NCI-H345 treated with DMSO at 0.1 percent for 48 hours (cell line): ENCODE measurements around the gene PRRC1.
A peak's percentile ranks its signal among the peaks of the same experiment; 100 is the strongest.

Source experiments
- DNase-seq: peaks from one replicate; lab custom pipeline; 2025; ENCODE audit not compliant: unreplicated experiment; lab: John Stamatoyannopoulos, UW

The PRRC1 gene

DNA sequence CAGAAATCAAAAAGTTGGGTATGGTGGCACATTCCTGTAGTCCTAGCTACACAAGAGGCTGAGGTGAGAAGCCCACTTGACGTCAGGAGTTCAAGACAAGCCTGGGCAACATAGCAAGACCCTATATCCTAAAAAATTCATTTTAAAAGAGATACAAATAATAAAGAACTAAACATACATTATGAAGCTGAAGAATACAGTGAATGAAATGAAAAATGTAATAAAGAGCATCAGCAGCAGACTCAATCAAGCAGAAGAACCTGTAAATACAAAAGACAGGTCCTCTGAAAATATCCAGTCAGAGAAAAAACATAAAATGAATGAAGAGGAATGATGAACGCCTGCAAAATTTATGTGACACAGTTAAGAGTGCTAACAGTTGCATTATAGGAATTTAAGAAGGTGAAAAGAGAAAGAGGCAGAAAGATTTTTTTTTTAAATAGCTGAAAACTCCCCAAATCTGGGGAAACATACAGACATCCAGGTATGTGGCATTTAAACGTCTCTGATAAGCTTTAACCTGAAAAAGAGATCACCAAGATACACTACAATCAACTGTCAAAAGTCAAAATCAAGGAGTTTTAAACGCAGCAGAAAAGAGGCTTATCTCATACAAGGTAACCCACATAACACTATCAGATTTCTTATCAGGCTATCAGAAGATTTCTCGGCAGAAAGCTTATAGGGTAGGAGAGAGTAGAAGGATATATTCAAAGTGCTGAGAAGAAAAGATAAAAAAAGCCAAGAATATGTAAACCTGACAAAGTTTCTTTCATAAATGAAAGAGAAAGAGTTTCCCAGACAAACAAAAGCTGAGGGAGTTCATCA is 57.6 kb downstream of the PRRC1 start:
- no peak for DNase-seq

DNA sequence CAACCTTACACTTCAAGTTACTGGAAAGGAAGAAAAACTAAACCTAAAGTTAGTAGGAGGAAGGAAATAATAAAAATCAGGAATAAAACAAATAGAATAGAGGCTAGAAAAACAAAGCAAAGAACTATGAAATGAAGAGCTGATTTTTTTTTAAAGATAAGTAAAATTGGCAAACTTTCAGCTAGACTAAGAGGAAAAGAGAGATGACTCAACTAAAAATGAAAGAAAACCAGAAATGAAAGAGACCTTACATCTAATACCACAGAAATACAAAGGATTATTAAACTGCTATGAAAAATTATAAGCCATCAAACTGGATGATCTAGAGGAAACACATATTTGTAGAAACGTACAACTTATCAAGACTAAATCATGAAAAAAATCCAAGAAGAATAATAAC is 60.0 kb downstream of the PRRC1 start:
- DNase-seq, result no peak

DNA sequence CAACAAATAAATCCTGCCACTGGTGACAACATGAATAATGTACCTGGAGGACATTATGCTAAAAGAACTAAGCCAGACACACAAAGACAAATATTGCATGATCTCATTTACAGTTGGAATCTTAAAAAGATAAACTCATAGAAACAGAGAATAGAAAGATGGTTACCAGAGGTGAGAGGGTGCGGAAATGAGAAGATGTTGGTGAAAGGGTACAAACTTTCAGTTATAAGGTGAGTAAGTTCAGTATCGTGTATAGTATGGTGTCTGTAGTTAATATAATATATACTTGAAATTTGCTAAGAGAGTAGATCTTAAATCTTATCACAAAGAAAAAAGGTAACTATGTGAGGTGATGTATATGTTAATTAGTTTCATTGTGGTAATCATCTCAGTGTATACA is 63.3 kb downstream of the PRRC1 start:
- DNase-seq, result no peak

DNA sequence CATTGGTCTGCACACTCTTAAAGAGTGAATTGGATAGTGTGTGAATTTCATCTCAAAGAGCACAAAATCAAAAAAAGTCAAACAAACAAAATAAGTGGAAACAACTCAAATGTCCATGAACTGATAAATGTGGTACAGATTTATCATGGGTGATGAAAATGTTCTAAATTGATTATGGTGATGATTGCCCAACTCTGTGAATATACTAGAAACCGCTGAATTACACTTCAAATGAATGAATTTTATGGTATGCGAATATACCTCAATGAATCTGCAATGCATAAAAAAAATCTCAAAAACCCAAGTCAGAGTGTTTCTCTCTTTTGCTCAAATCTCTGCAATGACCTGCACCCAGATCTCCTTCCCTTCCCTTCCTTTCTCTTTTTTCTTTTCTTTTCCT is 64.0 kb downstream of the PRRC1 start:
- DNase-seq, result no peak

DNA sequence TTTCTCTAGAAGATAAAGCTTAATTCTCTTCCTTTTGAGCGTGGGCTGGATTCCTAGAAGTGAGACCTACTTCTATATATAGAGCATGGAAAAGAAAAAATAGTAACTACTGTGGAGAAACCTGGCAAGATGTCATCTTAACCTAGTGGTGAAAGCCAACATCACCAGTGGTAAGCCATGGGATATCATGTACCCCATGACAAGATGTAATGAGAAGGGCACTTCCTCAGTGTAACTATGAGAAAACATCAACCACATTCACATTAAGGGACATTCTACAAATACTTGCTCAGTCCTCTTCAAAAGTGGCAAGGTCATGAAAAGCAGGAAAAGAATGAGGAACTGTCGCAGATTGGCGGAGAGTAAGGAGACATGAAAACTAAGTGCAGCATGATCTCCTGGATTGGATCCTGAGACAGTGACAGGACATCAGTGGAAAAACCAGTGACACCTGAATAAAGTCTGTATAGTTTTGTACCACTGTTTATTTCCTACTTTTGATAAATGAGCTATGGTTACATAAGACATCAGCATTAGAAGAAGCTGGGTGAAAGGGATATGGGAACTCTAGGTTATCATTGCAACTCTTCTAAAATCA is 65.4 kb downstream of the PRRC1 start:
- DNase-seq, result no peak

DNA sequence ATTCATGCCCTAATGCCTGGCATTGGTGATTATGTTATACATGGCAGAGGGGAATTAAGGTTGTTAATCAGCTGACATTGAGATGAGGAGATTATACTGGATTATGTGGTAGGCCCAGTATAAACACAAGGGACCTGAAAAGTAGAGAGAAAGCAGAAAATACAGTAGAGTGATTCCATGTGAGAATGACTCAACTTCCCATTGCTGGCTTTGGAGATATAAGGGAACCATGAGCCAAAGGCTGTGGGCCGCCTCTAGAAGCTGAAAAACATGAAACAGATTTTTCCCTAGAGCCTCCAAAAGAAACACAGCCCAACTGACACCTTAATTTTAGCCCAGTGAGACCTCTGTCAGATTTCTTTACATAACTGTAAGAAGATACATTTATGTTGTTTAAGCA is 66.4 kb downstream of the PRRC1 start:
- no peak for DNase-seq

DNA sequence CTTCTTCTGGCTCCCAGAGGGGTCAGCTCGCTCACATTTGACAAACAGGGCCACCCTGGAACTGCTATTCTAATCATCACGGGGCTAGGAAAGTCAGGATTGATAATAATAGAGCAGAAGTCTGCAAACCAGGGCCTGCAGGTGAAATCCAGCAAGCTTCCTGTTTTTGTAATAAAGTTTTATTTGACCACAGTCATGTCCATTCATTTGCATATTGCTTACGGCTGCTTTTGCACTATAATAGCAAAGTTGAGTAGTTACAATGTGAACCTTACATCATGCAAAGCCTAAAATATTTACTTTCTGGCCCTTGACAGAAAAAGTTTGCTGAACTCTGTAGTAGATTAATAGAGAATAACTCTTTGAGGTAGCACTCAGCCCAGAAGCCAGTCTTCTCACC is 68.2 kb downstream of the PRRC1 start:
- no peak for DNase-seq

DNA sequence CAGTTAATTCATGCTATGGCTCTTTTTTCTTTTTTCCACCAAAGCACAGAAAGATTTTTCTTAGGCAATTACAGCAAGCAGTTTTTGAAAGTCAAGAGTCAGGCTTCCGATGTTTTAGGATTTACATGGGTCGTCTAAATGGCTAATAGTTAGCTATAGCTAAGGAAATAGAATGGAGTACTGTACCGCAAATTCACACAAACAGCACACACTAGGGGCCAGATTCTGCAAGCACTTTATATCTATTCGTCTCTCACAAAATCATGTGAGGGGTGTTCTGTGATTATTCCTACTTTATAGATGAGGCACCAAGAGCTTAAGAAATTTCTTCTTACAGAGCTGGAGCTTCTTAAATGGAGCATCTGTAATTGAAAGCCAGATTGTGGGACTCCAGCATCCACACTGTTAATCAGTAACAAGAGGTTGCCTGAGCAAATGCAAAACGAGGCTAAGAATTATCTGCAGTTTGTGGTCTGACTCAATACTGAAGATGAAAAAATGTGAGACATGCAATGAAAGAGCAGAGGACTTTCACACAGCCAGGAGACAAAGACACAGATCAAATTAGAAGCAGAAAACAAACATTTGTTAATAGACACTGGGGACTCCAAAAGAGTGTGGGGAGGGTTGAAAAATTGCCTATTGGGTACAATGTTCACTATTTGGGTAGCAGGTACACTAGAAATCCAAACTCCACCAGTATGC is 68.8 kb downstream of the PRRC1 start:
- DNase-seq, result no peak

DNA sequence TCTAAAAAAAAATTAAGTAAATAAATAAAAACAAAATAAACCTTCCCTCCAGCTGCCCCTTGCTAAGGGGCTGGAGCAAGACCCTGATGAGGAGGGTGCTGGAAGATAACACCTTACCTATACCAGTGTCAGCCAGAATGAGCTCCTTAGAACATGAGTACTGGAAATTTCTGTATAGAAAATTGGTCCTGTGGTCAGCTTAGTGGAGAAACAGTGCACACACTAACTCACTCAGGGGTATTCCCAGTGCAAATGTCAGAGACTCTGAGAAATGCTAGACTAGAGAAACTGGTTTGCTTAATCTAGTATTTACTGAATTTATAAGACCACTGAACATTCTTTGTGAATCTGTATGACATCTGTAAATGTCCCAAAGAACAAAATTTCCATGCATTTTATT is 69.4 kb downstream of the PRRC1 start:
- no peak for DNase-seq

DNA sequence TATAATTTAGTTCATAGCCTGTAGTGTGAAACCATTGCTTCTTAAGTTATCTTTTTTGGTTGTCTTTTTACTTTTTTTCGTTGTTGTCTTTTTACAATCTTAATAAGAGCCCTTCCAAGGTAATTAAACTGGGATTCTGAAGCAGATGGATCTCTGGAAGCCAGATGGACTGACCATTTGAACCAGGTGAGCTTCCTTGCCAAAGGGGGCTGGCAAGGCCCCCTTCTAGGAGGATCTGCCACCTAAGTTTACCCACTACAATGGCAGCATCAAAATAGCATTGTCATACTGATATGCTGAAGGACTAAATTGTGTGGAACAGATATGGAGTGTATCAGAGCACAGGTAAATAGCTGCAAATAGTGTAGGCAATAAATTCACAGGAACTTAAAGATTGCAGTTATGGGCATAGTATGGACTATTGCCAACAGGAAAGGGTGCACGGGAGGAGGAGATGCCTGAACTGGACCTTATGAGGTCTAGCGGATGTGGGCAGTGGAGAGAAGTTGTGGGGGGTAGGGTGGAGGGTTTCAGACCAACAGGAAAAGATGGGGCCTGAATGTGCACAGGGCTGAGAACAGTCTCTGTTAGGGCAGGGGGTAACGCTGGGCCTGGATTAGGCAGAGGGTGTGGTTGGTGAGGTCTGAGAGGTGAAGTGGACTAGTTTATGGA is 69.9 kb downstream of the PRRC1 start:
- DNase-seq, result no peak

DNA sequence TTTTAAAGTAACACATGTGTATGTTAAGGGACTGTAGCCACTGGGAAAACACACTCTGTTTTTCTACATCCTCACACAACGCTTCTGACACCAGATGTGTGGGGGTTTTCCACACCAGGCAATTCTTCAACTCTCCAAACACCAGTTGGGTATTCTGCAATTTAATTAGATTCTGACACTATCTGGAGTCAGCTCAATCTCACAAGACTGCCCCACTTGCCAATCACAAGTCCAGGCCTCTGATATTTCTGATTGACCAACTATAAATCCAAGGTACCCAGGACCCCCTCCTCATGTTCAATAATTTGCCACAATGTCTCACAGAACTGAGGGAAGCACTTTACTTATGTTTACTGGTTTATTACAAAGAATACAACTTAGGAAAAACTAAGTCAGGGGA is 70.9 kb downstream of the PRRC1 start:
- no peak for DNase-seq

DNA sequence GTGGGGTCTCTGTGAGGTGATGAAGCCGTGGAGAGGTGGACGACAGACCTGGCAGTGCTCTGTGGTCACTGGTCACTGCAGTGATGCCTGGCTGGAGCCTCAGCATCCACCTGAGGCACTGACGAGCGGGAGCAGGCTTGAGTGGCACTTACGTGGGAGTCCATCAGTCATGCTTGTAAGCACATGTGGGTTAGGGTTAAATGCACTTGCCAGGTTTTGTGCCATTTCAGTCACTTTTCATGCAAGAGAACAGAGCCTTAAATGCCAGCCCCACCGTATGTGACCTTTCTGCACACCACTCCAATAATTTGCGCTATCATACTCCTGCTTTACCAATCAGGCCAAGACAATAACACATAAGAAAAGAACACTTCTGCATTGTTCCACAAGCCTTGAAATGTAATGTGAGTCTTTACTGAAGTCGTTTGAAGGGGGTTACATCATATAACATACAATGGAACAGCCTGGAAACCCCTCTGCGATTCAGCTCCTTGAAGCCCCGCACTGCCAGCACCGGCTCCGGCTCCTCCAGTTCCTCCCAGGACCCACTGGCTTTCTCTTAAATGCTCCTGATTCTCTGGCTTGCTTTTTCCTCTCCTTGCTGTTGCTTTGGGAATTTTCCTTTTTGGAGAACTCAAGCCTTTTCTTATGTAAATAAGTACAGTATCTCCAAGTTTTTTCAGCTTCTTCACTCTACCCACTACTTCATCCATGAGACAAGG is 72.0 kb downstream of the PRRC1 start:
- no peak for DNase-seq

DNA sequence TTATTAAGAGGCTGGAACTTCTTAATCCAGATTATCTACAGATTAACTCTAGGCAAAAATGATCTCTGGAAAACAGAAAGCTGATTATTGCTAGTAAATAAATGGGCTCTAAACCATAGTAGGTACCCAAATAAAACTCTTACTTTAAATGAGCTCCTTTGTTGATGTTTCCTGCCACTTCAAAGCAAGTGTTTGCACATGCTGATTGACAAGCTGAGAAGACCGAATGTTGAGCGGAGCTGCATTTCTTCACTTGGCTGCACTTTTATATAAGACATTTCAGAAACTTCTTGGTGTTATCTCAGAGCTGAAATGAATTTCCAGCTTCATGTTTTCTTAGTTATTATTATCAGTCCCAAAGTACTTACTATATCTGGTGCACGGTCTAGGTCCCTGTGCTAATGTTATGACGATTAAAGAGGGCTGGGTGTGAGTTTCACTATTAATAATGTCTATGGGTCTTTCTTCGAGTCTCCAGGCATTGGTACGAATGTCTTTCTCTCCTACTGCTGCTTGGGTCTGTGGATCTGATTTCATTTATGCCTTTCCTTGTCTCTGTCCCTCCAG is 72.8 kb downstream of the PRRC1 start:
- no peak for DNase-seq

DNA sequence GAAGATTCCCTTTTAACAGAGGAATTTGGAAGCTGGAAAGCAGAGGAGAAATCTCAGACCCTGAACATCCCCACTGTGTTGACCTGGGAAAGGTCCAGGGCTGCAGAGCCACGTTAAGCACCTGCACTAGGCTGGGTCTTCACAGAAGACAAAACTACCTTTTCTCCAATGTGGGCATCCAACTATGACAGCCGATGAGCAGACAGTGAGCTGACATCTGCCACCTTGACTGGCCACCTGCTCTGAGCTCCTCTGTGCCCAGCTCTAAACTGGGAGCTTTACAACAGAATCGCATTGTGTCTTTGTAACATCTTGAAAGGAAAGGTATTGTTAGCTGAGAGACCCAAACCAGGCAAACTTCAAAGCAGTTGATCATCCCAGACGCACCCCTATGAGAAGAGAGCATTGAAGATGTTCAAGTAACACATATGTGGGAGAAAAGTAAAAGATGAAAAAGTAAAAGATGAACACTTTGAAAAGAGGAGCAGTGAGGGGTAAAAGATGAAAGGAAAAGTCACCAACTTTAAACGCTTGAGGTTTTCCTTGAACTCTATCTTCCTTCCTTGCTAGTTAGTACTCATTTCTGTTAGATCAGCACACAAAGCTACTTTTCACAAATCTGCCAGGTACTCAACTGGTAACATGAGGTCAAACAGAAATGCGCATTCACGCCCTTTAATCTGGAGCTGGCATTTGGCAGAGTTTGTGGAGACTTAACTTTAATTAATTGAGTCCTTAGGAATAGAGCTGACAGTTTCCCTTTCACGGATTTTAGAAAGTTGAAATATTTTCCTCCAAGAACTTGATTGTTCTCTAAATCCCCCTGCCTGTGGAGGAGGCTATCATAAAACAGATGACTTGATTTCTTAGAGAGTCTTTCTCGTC is 78.3 kb downstream of the PRRC1 start:
- no peak for DNase-seq

DNA sequence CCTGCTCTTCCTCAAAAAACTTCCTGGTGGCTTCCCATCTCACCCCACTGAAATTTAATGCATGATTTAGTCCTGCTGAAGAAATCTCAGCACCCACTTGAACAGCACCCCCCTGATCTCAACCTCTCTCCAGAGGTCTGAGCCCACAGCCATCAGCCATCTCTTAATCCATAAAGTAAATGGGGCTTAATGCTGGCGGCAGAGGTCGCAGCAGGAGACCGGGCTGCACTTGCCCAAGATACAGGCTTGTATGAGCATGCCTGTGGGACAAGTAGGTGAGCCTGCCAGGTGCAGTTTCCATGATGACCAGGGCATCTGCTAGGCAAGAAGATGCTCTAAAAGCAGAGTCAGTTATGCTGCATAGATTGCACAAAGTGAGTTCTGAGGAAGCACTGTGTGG is 79.1 kb downstream of the PRRC1 start:
- DNase-seq, result peak; percentile 23

DNA sequence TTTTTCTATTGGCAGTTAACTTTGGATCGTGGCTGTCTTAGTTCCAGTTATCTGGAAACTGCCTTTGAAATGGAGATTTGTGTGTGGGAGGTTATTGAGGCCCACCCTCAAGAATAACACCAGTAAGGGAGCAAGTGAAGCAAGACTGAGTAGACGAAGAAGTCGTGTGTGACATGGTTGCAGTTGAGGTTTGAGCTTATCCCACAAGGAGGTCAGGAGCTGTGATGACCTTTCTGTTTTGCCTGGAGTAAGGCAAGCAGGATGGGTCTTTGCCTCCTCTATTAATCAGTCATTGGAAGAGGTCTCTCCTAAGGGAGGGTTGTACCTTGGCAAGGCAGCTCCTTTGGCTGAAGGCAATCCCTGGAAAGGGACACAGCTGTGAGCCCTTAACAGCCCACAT is 81.9 kb downstream of the PRRC1 start:
- DNase-seq, result no peak

DNA sequence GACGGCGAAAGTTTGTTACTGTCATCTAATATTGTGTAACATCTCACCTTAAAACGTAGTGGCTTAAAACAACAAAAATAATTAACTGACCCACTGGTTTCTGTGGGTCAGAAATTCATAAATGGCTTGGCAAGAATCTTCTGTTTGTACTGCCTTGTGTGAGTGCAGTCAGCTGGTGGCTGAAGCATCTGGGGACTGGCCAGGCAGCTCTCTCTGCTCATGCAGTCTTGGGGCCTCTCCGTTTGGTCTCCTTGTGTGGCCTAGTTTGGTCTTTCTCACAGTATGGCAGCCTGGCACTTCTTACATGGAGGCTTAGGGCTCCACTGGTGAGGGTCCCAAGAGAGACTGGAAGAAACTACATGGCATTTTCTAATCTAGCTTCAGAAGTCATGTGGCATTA is 82.4 kb downstream of the PRRC1 start:
- no peak for DNase-seq

DNA sequence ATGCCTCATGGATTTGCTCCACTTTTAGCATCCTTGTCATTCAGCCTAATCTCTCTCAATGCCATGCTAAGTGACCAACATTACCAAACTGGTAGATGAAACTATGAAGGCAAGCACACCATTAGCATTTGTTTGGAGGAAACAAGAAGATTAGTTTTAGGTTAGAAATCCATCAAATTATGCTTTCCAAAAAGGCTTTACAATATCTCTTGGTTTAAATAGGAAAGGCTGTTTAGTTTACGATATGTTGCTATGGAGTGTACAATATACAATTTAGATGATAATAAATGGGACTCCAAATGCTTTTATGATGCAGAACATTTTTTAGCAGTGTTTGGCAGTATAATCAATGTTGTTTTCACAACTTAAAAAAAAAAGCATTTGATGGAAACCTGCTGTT is 83.7 kb downstream of the PRRC1 start:
- DNase-seq, result no peak

DNA sequence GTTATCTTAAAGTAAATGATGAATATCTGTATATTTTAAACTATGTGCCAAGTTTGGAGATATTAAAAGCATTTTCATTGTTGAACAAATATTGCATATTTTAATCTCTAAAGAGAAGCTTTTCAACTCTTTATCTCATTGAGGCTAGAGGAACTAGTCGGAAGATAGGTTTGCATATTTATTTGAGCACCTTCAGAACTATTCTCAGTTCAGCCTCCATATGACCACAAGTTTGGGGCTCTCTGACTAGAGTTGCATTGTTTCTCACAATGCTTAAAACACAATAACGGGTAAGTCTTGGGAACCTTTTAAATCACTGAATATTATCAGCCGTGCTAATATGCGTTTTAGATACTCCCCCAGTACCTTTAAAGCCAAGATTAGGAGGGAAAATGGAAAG is 84.2 kb downstream of the PRRC1 start:
- DNase-seq, result no peak

DNA sequence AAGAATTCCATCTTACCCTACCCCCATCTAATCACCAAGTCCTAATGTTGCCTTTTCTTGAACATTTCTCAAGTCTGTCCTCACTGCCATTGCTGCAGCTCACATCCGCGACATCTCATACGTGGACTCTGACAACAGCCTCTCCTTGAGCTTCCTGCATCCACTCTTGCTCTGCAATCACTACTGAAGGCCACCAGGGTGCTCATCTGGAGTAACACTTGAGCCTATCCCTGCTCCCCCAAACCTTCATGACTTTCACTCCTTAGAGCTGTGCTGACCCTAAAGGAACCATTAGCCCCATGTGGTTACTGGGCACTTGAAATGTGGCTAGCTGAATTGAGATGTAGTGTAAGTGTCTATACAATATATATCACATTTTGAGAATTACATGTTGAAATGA is 85.0 kb downstream of the PRRC1 start:
- no peak for DNase-seq
